SK-N-MC (cell line): ENCODE data around the gene TXNRD1.

Experiments
- EZH2 ChIP-seq: fragments of 200-600 bp; sonication (generic); IDR thresholded peaks from one replicate; pipeline ENCODE4 v1.6.1; 2017; ENCODE audit warnings: antibody characterized with exemption
- FOXP2 ChIP-seq: optimal IDR thresholded peaks from 2 replicates; pipeline ENCODE3; 2011; ENCODE audit warnings: mild to moderate bottlenecking, moderate library complexity; ENCODE audit not compliant: insufficient read depth; ENCODE audit errors: extremely low read length, control extremely low read depth
- POLR2AphosphoS5 ChIP-seq: IDR thresholded peaks from 2 replicates; pipeline ENCODE4 v1.6.1; 2012; ENCODE audit warnings: mild to moderate bottlenecking, low read depth, low read length, borderline replicate concordance

GRCh38 chr12:104319918-104320626, 104.5 kb downstream of the TXNRD1 start:
- TF ChIP-seq POLR2AphosphoS5 (no peak), EZH2 (no peak), FOXP2 (no peak)
